ENCODE measurements around the gene GPR161.

DNA sequence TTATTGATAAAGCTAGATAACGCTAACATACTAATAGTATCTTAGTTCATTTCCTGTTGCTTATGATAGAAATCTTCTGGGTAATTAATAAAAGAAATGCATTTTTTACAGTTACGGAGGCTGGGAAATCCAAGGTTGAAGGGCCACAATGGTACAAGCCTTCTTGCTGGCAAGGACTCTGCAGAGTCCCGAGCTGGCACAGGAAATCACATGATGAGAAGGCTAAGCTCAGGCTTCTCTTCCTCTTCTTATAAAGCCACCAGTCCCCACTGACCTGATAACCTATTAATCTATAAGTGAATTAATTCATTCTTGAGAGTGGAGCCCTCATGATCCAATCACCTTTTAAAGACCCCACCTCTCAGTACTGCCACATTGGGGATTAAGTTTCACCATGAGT, 82.6 kb downstream of the GPR161 start:
- TF ChIP-seq CTCF (IDR thresholded peaks at IDR 0.05) (no peak), EP300 (IDR thresholded peaks at IDR 0.05) (no peak)

Measured in esophagus muscularis mucosa (tissue), 3 donors.